Fibroblast of pulmonary artery (primary cell): ENCODE data around the gene YIF1A.

Experiments
- DNase-seq: peaks from one replicate; pipeline ENCODE4 v3.0.0-alpha.2; 2010; ENCODE audit warnings: low read depth
- H3K4me3 ChIP-seq: replicated peaks from 2 replicates; pipeline ENCODE4 v1.5.1; 2011; ENCODE audit warnings: low read depth, mild to moderate bottlenecking, control low read depth, low read length, moderate library complexity
- CTCF ChIP-seq: IDR thresholded peaks from 2 replicates; pipeline ENCODE4 v1.5.1; 2011; ENCODE audit warnings: mild to moderate bottlenecking, control low read depth, low read length, inconsistent platforms; ENCODE audit errors: missing control alignments

YIF1A gene

GRCh38 chr11:66286699-66287098 is 2.2 kb downstream of the YIF1A start:
- no peak for DNase-seq
- no peak overlapping the region for H3K4me3 ChIP-seq
- no peak for TF ChIP-seq CTCF

GRCh38 chr11:66285250-66285947 is 3.5 kb downstream of the YIF1A start:
- no peak for TF ChIP-seq CTCF
- H3K4me3 ChIP-seq: no peak overlapping the region
- no peak for DNase-seq

DNA sequence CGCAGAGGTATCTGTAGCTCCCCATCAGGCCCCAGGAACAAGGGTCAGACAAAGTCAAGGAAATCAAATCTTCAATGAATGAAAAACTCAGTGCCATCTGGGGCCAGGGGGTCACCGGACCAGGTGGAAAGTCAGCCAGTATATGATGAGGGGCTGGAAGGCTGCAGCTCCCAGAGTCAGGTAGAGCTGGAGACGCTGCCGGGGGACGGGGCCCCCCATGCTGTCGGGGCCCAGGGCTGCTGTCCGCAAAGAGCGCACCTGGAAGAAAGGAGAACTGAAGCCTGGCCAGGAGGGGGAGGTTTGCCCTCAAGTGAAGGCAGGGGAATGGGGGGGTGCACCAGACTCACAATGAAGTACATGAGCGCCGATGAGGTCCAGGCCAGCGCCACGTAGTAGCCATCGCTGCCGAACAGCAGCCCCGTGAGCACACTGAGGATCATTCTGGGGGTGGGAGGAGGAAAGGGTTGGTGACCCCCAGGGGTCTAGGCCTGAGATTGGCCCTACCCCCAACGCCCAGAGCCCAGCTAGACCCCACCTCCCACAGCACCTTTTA is 4.3 kb downstream of the YIF1A start:
- no peak overlapping the region for H3K4me3 ChIP-seq
- no peak for DNase-seq
- no peak for TF ChIP-seq CTCF

DNA sequence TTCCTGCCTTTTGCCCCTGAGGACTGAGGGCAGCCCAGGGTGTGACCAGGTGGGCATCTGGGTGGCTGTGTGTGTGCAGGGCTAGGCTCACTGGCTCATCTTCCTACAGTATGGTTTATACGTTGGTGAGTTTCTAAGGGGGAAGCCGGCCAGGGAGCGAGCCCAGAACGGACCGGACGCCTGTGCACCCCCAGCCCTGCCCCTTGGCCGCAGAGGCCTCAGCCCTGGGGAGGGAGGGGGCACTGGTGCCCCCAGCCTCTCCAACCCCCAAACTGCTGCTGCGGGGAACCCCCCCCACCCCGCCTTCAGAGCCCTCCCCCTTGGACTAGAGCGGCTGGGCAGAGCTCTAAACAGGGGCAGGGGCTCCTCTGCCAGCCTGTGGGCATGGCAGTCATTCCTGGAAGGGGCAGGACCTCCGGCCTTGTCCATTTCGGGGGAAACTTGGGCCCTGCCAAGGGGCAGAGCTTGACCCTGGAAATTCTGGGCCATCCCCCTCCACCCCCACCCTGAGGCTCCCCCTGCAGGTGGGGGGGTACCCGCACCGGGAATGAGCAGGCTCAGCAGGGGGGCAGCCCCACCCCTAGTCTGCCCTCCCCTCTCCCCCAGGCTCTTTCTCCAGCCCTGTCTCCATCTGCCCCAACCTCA is 5.4 kb downstream of the YIF1A start:
- no peak for TF ChIP-seq CTCF
- H3K4me3 ChIP-seq: no peak overlapping the region
- DNase-seq: no peak

DNA sequence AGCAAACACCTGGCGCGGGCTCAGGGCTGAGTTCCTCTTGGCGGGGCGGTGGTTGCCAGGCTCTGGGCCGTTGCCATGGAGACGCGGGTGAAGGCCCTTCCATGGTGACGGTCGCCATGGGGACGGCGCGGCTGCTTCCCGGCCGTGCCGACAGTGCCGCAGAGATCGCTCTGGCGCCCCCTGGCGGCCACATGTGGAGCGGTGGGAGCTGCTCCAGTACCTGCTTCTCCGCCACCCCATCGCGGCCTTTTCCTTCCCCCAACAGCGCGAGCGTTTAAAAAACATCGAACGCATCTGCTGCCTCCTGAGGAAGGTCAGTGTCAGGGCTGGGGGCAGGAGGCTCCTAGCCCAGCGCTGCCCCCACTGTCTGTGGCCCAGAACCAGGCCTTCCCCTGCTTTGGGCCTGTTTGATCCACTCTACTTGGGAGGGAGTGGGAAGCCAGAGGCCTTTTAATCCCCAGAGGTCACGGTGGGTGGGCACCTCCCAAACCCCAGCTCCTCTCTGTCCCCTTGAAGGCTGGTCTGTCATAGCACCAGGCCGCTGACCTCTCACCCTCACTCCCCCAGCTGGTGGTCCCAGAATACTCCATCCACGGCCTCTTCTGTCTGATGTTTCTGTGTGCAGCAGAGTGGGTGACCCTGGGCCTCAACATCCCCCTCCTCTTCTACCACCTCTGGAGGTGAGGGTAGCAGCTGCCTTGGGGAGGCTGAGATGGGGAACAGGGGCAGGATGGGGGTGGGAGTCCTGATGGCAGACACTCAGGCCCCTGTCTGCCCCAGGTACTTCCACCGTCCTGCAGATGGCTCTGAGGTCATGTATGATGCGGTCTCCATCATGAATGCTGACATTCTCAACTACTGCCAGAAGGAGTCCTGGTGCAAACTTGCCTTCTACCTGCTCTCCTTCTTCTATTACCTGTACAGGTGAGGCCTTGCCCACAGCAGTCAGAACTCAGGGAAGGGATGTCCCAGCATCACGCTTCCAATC is 6.2 kb downstream of the YIF1A start:
- H3K4me3 ChIP-seq: no peak overlapping the region
- peak; percentile 80 for TF ChIP-seq CTCF

GRCh38 chr11:66281776-66282467 is 7.0 kb downstream of the YIF1A start:
- no peak overlapping the region for H3K4me3 ChIP-seq
- TF ChIP-seq CTCF: no peak
- no peak for DNase-seq

More for the DNA sequence above, 6.2 kb downstream of the YIF1A start:
- DNase-seq: peak; percentile 96
